Activated naive CD4-positive, alpha-beta T cell treated with anti-CD3 and anti-CD28 coated beads, Interleukin-2, amount 50 U/mL, for 72 hours (primary cell): ENCODE measurements around the gene SEH1L. TPM values are rescaled to one million over a fixed set of nuclear protein-coding genes. Genes with fewer than 3 reads are reported as not detected.
A peak's percentile ranks its signal among the peaks of the same experiment; 100 is the strongest.
"Not testable (repeated sequence)": the region's sequence is repeated elsewhere in the genome, so short reads cannot be mapped to it uniquely, and the experiment has no call there.

Experiments
- ATAC-seq, 2 donors: fragments of 150-1000 bp; cut with Tn5 transposase; 2 replicates each; pipeline ENCODE4 v1.10.0; 2021; ENCODE audit warnings: mild to moderate bottlenecking in 2 of 2, moderate library complexity in 2 of 2
- DNase-seq, 2 donors: peaks; one replicate each; pipeline ENCODE4 v3.0.0; 2021 to 2022; ENCODE audit warnings: low spot score in 2 of 2
- H3K27ac Mint-ChIP-seq, 2 donors: one replicate each; pipeline ENCODE4 v1.8.0; 2022; ENCODE audit warnings: mild to moderate bottlenecking in 2 of 2, mixed read lengths in 2 of 2
- H3K36me3 Mint-ChIP-seq, 2 donors: one replicate each; pipeline ENCODE4 v1.8.0; 2022; ENCODE audit warnings: mixed read lengths in 2 of 2
- H3K9me3 Mint-ChIP-seq, 2 donors: one replicate each; pipeline ENCODE4 v1.8.0; 2022; ENCODE audit warnings: mixed read lengths in 2 of 2
- total RNA-seq, 2 donors: library from RNA; stranded (reverse); gene quantifications; one replicate each; pipeline ENCODE4 v1.2.3, GENCODE V29; 2022

The SEH1L gene, protein sequence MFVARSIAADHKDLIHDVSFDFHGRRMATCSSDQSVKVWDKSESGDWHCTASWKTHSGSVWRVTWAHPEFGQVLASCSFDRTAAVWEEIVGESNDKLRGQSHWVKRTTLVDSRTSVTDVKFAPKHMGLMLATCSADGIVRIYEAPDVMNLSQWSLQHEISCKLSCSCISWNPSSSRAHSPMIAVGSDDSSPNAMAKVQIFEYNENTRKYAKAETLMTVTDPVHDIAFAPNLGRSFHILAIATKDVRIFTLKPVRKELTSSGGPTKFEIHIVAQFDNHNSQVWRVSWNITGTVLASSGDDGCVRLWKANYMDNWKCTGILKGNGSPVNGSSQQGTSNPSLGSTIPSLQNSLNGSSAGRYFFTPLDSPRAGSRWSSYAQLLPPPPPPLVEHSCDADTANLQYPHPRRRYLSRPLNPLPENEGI
- 100 to 1,000 TPM in 1 of 2 donors, 10 to 100 TPM in 1; 81.0 to 108 TPM for total RNA-seq

DNA sequence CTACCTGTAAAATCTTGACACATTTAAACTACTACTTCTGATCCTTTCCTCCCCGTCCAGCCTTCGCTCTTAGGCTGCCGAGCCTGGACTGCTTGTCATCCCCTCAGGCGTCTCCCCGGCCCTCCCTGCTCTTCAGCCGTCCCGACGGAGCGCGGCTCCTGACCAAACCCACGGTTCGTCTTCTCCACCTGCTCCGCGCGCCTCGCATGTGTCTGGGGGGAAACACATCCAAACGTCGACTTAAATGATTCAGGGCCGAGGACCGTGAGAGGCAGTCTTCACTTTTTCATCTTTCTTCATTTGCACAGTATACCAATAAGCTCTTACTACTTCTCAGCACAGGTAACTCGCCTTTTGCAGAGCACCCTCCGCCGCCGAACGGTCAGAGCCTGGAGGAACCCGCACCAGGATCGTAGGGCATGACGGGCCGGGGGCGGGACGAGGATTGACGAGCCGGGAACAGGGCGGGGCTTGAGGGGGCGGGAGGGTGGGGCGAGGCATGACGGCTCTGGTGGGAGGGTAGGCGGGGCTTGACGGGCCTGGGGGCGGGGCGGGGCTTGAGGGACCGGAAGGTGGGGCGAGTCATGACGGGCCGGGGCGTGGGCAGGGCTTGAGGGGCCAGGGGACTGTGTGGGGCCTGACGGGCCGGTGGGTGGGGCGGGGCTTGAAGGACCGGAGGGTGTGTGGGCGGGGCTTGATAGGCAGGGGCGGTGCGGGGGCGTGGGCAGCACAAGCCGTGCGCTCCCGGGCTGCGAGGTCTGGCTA is at the start of gene SEH1L:
Gene SEH1L, plus strand, starts transcription at position 727 of the 765 bp plus-strand sequence. CDS start 111 bp downstream, outside the sequence.
- Mint-ChIP-seq H3K27ac (peak within 1 kb of the TSS; percentile 96 to 99), H3K36me3 (peaks cover 17 to 34% of the 10 kb centered on the region in 2 donors), H3K9me3 (no peaks in the 10 kb centered on the region)
- peak in 1 of 2 donors; percentile 97 for DNase-seq
- ATAC-seq: peak; percentile 83 to 87

- H3K9me3 Mint-ChIP-seq, H3K27ac Mint-ChIP-seq, ATAC-seq, H3K36me3 Mint-ChIP-seq, DNase-seq: not testable (repeated sequence)
Observed at GRCh38 chr18:12901208-12901607, 46.6 kb upstream of the SEH1L start.

DNA sequence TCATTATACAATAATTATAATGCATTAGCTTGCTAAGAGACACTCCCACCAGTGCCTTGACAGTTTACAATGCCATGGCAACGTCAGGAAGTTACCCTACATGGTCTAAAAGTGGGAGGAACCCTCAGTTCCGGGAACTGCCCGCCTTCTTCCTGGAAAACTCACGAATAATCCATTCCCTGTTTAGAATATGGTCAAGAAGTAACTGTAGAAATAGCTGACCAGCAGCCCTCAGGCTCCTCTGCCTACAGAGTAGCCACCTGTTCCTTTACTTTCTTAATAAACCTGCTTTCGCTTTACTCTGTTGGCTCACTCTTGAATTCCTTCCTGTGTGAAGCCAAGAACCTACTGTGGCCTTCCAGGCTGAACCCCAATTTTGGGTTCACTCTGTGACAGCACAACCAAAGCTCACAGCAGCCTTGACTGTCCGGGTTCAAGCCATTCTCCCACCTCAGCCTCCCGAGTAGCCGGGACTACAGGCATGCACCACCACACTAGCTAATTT is 43.7 kb upstream of the SEH1L start:
- peak overlapping the region; percentile 77 to 88 for H3K27ac Mint-ChIP-seq
- no peaks in the 10 kb centered on the region for H3K36me3 Mint-ChIP-seq
- no peaks in the 10 kb centered on the region for H3K9me3 Mint-ChIP-seq
- ATAC-seq (peak; percentile 38 to 49), DNase-seq (no peak)

GRCh38 chr18:12906119-12906518 is 41.7 kb upstream of the SEH1L start:
- DNase-seq (no peak), ATAC-seq (no peak)
- Mint-ChIP-seq H3K9me3 (no peaks in the 10 kb centered on the region), H3K27ac (no peak overlapping the region), H3K36me3 (peaks cover 0 to 1% of the 10 kb centered on the region in 2 donors)

DNA sequence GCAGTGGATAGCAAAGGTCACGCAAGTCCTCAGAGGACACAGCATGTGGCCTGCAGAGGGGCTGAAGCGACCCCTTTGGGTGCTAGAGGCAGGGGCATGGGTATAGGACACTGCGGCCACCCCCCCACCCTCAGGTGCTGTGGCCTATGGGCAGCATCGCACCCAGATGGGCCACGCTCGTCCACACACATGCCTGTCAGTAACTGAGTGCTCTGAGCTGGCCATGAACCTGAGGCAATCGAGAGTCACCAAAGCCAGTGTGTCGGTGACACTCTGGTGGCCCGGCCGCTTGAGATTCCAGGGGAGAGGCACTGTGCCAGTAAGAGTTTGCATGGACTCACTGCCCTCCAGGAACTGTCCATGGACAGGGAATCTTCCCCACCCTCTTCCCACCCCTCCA is 41.0 kb upstream of the SEH1L start:
- ATAC-seq: no peak
- no peaks in the 10 kb centered on the region for H3K9me3 Mint-ChIP-seq
- no peak for DNase-seq
- peaks cover 0 to 4% of the 10 kb centered on the region in 2 donors for H3K36me3 Mint-ChIP-seq
- H3K27ac Mint-ChIP-seq: no peak overlapping the region

DNA sequence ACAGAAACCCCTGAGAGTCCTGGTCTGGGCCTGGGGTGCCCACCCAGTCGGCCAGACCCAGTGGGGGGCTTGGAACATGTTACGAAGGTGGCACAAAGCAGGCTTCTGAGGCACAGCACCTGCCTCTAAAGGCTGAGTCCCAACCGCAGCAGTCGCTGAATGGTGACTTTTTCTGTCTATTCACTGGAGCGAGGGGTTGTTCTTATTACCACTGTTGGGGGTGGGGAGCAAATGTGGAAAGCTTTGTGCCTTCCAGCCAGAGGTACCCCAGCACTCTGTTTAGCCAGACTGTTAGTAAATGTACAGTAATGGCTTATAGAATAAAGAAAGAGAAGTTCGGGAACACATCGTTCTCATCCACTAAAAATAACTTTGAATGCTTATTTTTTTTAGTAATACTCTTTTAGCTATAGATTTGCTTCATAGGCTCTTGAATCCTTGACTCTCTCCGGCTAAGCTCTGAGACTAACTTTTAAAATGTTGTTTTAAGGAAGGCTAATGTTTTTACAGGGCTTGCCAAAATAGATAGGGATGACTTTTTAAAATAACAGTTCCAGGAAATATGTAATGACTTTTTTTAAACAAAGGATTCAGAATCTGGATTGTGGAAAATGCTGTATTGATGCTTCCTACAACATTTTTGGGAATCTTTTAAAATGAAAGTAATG is 40.4 kb upstream of the SEH1L start:
- H3K36me3 Mint-ChIP-seq: peaks cover under 1 to 4% of the 10 kb centered on the region in 2 donors
- DNase-seq (no peak), ATAC-seq (no peak)
- no peak overlapping the region for H3K27ac Mint-ChIP-seq
- no peaks in the 10 kb centered on the region for H3K9me3 Mint-ChIP-seq

DNA sequence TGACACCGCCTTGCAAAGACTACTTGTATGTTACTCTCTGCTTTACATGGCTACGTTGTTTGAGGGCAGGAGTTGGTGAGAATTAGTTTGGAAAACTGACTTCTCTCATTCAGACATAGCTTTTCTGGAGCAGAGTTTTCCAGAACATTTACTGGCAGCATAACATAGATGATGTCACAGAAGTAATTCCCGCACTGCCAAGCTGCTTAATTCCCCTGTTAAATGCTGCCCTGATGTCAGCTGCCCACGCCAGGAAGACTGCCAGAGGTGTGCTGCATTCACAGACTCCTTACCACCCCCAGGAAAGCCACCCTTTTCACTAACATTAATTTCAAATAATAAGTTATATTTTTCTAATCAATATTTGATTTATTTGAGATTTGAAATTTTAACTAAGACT is 39.1 kb upstream of the SEH1L start:
- Mint-ChIP-seq H3K27ac (no peak overlapping the region), H3K9me3 (peaks cover 7 to 9% of the 10 kb centered on the region in 2 donors), H3K36me3 (peaks cover 13 to 15% of the 10 kb centered on the region in 2 donors)
- DNase-seq: no peak
- ATAC-seq: no peak

GRCh38 chr18:12911025-12911928 is 36.5 kb upstream of the SEH1L start:
- Mint-ChIP-seq H3K36me3 (peaks cover 15 to 16% of the 10 kb centered on the region in 2 donors), H3K9me3 (peaks cover 8 to 10% of the 10 kb centered on the region in 2 donors), H3K27ac (no peak overlapping the region)
- ATAC-seq (peak; percentile 88 to 93), DNase-seq (peak in 1 of 2 donors; percentile 61)

GRCh38 chr18:12911929-12912703 is 35.7 kb upstream of the SEH1L start:
- Mint-ChIP-seq H3K9me3 (peaks cover 8 to 10% of the 10 kb centered on the region in 2 donors), H3K36me3 (peaks cover 15 to 16% of the 10 kb centered on the region in 2 donors), H3K27ac (no peak overlapping the region)
- ATAC-seq (no peak), DNase-seq (no peak)

DNA sequence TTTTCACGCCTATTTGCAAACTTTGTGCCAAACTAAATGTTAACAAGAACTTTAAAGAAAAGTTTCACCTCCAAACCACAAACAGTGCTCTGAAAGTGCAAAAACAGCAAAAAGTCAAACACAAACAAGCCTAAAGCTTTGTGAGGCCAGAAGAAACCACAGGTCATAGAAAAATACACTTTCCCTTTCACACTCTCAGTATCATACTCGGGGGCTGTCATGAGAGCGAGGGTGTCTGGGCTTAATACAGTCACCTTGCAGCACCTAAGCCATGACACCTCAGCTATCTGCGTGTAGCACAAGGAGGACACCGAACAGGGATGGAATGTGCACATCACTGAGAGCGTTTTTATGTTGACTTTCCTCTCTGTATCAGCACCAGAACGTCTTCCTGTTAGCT is 26.6 kb upstream of the SEH1L start:
- Mint-ChIP-seq H3K27ac (no peak overlapping the region), H3K36me3 (no peaks in the 10 kb centered on the region), H3K9me3 (no peaks in the 10 kb centered on the region)
- DNase-seq (no peak), ATAC-seq (peak; percentile 65 to 93)

DNA sequence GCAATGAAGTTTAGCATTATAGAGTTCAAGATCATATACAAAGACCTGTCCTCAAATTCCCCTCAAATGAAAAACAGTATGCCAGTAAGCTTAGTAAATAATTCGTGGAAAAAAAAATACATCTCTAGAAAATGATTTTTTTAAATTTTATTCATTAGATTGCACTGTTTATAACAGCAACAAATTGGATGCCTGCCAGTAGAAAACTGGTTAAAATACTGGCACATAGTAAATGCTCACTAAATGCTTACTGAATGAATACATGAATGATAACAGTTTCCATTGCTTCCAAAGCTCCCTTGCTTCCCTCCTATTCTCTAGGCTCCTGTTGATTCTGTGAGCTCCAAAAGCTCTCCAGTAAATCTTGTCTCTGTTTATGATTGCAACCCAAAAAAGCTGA is 25.5 kb upstream of the SEH1L start:
- ATAC-seq (no peak), DNase-seq (no peak)
- Mint-ChIP-seq H3K36me3 (no peaks in the 10 kb centered on the region), H3K27ac (no peak overlapping the region), H3K9me3 (no peaks in the 10 kb centered on the region)

GRCh38 chr18:12924616-12925015 is 23.2 kb upstream of the SEH1L start:
- DNase-seq: no peak
- Mint-ChIP-seq H3K27ac (peak overlapping the region in 1 of 2 donors; percentile 26), H3K36me3 (no peaks in the 10 kb centered on the region), H3K9me3 (no peaks in the 10 kb centered on the region)
- ATAC-seq: no peak

GRCh38 chr18:12928206-12928605 is 19.6 kb upstream of the SEH1L start:
- Mint-ChIP-seq H3K27ac (no peak overlapping the region), H3K36me3 (no peaks in the 10 kb centered on the region), H3K9me3 (no peaks in the 10 kb centered on the region)
- no peak for ATAC-seq
- no peak for DNase-seq

GRCh38 chr18:12928641-12929040 is 19.2 kb upstream of the SEH1L start:
- Mint-ChIP-seq H3K9me3 (no peaks in the 10 kb centered on the region), H3K36me3 (no peaks in the 10 kb centered on the region), H3K27ac (no peak overlapping the region)
- ATAC-seq (no peak), DNase-seq (no peak)

GRCh38 chr18:12929477-12930083 is 18.2 kb upstream of the SEH1L start:
- DNase-seq: no peak
- Mint-ChIP-seq H3K36me3 (no peaks in the 10 kb centered on the region), H3K27ac (no peak overlapping the region), H3K9me3 (no peaks in the 10 kb centered on the region)
- no peak for ATAC-seq
